ENCODE measurements around the gene JOSD2.
"Not testable (repeated sequence)": the region's sequence is repeated elsewhere in the genome, so short reads cannot be mapped to it uniquely, and the experiment has no call there.

JOSD2 gene

GRCh38 chr19:50534478-50534877, 23.5 kb upstream of the JOSD2 start:
- Histone ChIP-seq H2AFZ (ENCODE audit: low read length) (no peak overlapping the region), H4K20me1 (ENCODE audit: insufficient read depth, low read length) (no peaks in the 10 kb centered on the region), H3K4me1 (ENCODE audit: low read length) (no peaks in the 10 kb centered on the region), H3K79me2 (ENCODE audit: low read length) (no peaks in the 10 kb centered on the region), H3K27ac (ENCODE audit: low read length) (no peak overlapping the region), H3F3A (ENCODE audit: insufficient read depth, low read length) (no peaks in the 10 kb centered on the region), H3K9me2 (replicated peaks; ENCODE audit: insufficient read depth, low read length) (no peaks in the 10 kb centered on the region), H3K27me3 (replicated peaks; ENCODE audit: insufficient read depth, low read length) (peaks cover 92% of the 10 kb centered on the region), H3K9ac (ENCODE audit: low read length) (no peak overlapping the region), H3K4me3 (ENCODE audit: low read length) (no peak overlapping the region), H3K9me3 (replicated peaks; ENCODE audit: insufficient read depth, low read length) (no peaks in the 10 kb centered on the region), H3K4me2 (ENCODE audit: low read depth, low read length) (no peak overlapping the region), H3K36me3 (replicated peaks; ENCODE audit: insufficient read depth, low read length) (no peaks in the 10 kb centered on the region)
- no peak for DNase-seq
- no peak for TF ChIP-seq CTCF (IDR thresholded peaks at IDR 0.05; ENCODE audit: low read length)
- no peak for TF ChIP-seq EZH2 (optimal IDR thresholded peaks at IDR 0.05; ENCODE audit: low read depth, low read length)
- TF ChIP-seq EZH2phosphoT487 (IDR thresholded peaks at IDR 0.05; ENCODE audit: low read length), result no peak

- H3K9me3 ChIP-seq (replicated peaks; ENCODE audit: insufficient read depth, low read length), result no peaks in the 10 kb centered on the region
- H4K20me1 ChIP-seq (ENCODE audit: insufficient read depth, low read length), result no peaks in the 10 kb centered on the region
- no peaks in the 10 kb centered on the region for H3K9me2 ChIP-seq (replicated peaks; ENCODE audit: insufficient read depth, low read length)
- no peak overlapping the region for H3K4me3 ChIP-seq (ENCODE audit: low read length)
- H3K9ac ChIP-seq (ENCODE audit: low read length), result no peak overlapping the region
- H3K36me3 ChIP-seq (replicated peaks; ENCODE audit: insufficient read depth, low read length), result no peaks in the 10 kb centered on the region
- no peaks in the 10 kb centered on the region for H3F3A ChIP-seq (ENCODE audit: insufficient read depth, low read length)
- no peak overlapping the region for H2AFZ ChIP-seq (ENCODE audit: low read length)
- TF ChIP-seq EZH2phosphoT487 (IDR thresholded peaks at IDR 0.05; ENCODE audit: low read length), result no peak
- no peak for TF ChIP-seq EZH2 (optimal IDR thresholded peaks at IDR 0.05; ENCODE audit: low read depth, low read length)
- TF ChIP-seq CTCF (IDR thresholded peaks at IDR 0.05; ENCODE audit: low read length), result no peak
- H3K27ac ChIP-seq (ENCODE audit: low read length), result no peak overlapping the region
- no peaks in the 10 kb centered on the region for H3K4me1 ChIP-seq (ENCODE audit: low read length)
- peaks cover 93% of the 10 kb centered on the region for H3K27me3 ChIP-seq (replicated peaks; ENCODE audit: insufficient read depth, low read length)
- no peaks in the 10 kb centered on the region for H3K79me2 ChIP-seq (ENCODE audit: low read length)
- no peak overlapping the region for H3K4me2 ChIP-seq (ENCODE audit: low read depth, low read length)
- DNase-seq, result no peak
Measured at GRCh38 chr19:50532952-50533351, 22.0 kb upstream of the JOSD2 start.

GRCh38 chr19:50531171-50531612, 20.2 kb upstream of the JOSD2 start:
- no peaks in the 10 kb centered on the region for H4K20me1 ChIP-seq (ENCODE audit: insufficient read depth, low read length)
- H3K9ac ChIP-seq (ENCODE audit: low read length), result no peak overlapping the region
- H3K79me2 ChIP-seq (ENCODE audit: low read length), result no peaks in the 10 kb centered on the region
- peaks cover 86% of the 10 kb centered on the region for H3K27me3 ChIP-seq (replicated peaks; ENCODE audit: insufficient read depth, low read length)
- no peak overlapping the region for H3K4me2 ChIP-seq (ENCODE audit: low read depth, low read length)
- H3K36me3 ChIP-seq (replicated peaks; ENCODE audit: insufficient read depth, low read length), result no peaks in the 10 kb centered on the region
- TF ChIP-seq CTCF (IDR thresholded peaks at IDR 0.05; ENCODE audit: low read length) (no peak), EZH2 (optimal IDR thresholded peaks at IDR 0.05; ENCODE audit: low read depth, low read length) (no peak), EZH2phosphoT487 (IDR thresholded peaks at IDR 0.05; ENCODE audit: low read length) (no peak)
- no peaks in the 10 kb centered on the region for H3K4me1 ChIP-seq (ENCODE audit: low read length)
- H3K4me3 ChIP-seq (ENCODE audit: low read length), result no peak overlapping the region
- H3K27ac ChIP-seq (ENCODE audit: low read length), result no peak overlapping the region
- no peaks in the 10 kb centered on the region for H3K9me3 ChIP-seq (replicated peaks; ENCODE audit: insufficient read depth, low read length)
- no peaks in the 10 kb centered on the region for H3F3A ChIP-seq (ENCODE audit: insufficient read depth, low read length)
- no peaks in the 10 kb centered on the region for H3K9me2 ChIP-seq (replicated peaks; ENCODE audit: insufficient read depth, low read length)
- no peak overlapping the region for H2AFZ ChIP-seq (ENCODE audit: low read length)
- DNase-seq, result no peak

GRCh38 chr19:50528052-50528451, 17.1 kb upstream of the JOSD2 start:
- H3K27me3 ChIP-seq (replicated peaks; ENCODE audit: insufficient read depth, low read length), result peaks cover 88% of the 10 kb centered on the region

More at GRCh38 chr19:50528052-50528451, 17.1 kb upstream of the JOSD2 start:
- H3K9me2 ChIP-seq (replicated peaks; ENCODE audit: insufficient read depth, low read length); H3K27ac ChIP-seq (ENCODE audit: low read length); H3K79me2 ChIP-seq (ENCODE audit: low read length); H2AFZ ChIP-seq (ENCODE audit: low read length); H3K9me3 ChIP-seq (replicated peaks; ENCODE audit: insufficient read depth, low read length); H4K20me1 ChIP-seq (ENCODE audit: insufficient read depth, low read length); H3K4me2 ChIP-seq (ENCODE audit: low read depth, low read length); H3K4me1 ChIP-seq (ENCODE audit: low read length); DNase-seq; H3K36me3 ChIP-seq (replicated peaks; ENCODE audit: insufficient read depth, low read length); H3F3A ChIP-seq (ENCODE audit: insufficient read depth, low read length); H3K4me3 ChIP-seq (ENCODE audit: low read length); H3K9ac ChIP-seq (ENCODE audit: low read length): not testable (repeated sequence)
